ENCODE measurements around the gene NEU2. TPM values are rescaled to one million over a fixed set of nuclear protein-coding genes. Genes with fewer than 3 reads are reported as not detected.

NEU2 gene
- total RNA-seq, 4 donors from 2014 or later: not detected

DNA sequence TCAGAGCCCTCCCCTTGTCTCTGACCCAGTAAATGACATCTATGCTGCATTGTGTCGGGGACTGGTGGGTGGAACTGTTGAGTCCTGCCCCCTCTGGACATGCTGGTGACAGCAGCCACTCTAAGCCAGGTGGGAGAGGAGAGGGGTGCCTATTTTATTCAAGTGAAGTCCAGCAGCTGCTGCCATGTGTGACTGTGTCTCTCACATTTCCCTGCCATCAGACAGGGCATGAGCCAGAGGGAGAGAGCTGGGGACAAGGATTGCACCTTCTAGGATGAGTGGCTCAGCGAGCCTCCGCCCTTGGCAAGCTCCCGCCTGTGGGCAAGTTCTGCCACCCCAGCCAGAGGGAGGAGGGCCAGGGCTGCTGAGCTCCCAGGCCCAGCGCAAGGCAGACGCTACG, 33.1 kb upstream of the NEU2 start:
- intact Hi-C loops (cut with DNase I): no loop called here
- no peak for DNase-seq
- no peak for TF ChIP-seq CTCF (IDR thresholded peaks at IDR 0.05)
- TF ChIP-seq POLR2A (IDR thresholded peaks at IDR 0.05): no peak
- Histone ChIP-seq H3K4me3 (no peak overlapping the region), H3K36me3 (no peaks in the 10 kb centered on the region), H3K27ac (no peak overlapping the region), H3K9me3 (no peaks in the 10 kb centered on the region), H3K4me1 (no peaks in the 10 kb centered on the region), H3K27me3 (no peaks in the 10 kb centered on the region)
- 74 to 83% methylated on average over 4 to 7 of the region's 7 CpGs for WGBS, 2 donors

- WGBS, 2 donors: 91 to 94% methylated on average over 15 to 17 of the region's 20 CpGs
- Histone ChIP-seq H3K4me1 (no peaks in the 10 kb centered on the region), H3K9me3 (no peaks in the 10 kb centered on the region), H3K27me3 (no peaks in the 10 kb centered on the region), H3K36me3 (no peaks in the 10 kb centered on the region), H3K27ac (no peak overlapping the region), H3K4me3 (no peak overlapping the region)
- DNase-seq: no peak
- intact Hi-C loops (cut with DNase I): no loop called here
- TF ChIP-seq CTCF (IDR thresholded peaks at IDR 0.05) (no peak), POLR2A (IDR thresholded peaks at IDR 0.05) (no peak)
These were observed 31.4 kb upstream of the NEU2 start for GRCh38 chr2:233000886-233001750.

DNA sequence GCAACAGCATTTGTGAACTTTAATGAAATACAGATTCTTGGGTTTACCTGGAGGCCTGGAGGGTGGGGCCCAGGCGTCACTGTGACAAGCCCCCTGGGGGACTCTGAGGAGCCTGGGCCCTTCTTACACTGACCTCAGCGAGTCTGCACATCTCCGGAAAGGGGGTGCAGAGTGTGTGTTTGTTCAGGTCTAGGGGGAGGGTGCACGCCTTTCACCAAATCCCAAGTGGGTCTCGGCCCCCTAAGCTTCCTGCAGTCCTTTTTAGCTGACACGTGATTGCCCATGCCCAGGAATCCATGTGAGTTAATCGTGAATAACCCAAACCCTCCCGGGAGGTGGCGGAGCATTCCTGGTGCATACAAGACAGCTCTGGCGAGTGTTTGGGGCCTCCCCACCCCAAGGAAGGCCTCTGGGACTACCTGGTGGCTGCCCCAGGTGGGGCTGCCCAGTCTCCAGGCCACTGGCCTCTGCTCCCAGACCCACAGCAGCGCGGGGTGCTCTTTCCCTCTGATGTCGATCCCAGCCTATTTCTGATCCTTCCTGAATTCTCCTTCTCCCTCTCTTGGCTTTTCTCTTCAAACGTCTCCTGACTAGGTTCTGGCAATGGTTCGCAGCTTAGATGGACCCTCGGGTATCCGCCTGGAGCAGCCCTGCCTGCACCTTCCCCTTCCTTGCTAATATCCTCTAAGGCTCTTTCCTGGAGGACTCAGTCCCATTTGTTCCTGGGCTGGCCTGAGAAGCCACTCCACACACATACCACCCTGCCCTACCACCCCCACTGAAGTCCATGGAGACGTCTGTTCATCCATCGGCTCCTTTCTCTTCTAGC, 29.4 kb upstream of the NEU2 start:
- Histone ChIP-seq H3K27ac (no peak overlapping the region), H3K27me3 (no peaks in the 10 kb centered on the region), H3K4me1 (no peaks in the 10 kb centered on the region), H3K4me3 (no peak overlapping the region), H3K36me3 (no peaks in the 10 kb centered on the region), H3K9me3 (no peaks in the 10 kb centered on the region)
- no peak for DNase-seq
- intact Hi-C loops (cut with DNase I): no loop called here
- 78 to 88% methylated on average over 10 to 13 of the region's 19 CpGs for WGBS, 2 donors
- TF ChIP-seq CTCF (IDR thresholded peaks at IDR 0.05) (no peak), POLR2A (IDR thresholded peaks at IDR 0.05) (no peak)

DNA sequence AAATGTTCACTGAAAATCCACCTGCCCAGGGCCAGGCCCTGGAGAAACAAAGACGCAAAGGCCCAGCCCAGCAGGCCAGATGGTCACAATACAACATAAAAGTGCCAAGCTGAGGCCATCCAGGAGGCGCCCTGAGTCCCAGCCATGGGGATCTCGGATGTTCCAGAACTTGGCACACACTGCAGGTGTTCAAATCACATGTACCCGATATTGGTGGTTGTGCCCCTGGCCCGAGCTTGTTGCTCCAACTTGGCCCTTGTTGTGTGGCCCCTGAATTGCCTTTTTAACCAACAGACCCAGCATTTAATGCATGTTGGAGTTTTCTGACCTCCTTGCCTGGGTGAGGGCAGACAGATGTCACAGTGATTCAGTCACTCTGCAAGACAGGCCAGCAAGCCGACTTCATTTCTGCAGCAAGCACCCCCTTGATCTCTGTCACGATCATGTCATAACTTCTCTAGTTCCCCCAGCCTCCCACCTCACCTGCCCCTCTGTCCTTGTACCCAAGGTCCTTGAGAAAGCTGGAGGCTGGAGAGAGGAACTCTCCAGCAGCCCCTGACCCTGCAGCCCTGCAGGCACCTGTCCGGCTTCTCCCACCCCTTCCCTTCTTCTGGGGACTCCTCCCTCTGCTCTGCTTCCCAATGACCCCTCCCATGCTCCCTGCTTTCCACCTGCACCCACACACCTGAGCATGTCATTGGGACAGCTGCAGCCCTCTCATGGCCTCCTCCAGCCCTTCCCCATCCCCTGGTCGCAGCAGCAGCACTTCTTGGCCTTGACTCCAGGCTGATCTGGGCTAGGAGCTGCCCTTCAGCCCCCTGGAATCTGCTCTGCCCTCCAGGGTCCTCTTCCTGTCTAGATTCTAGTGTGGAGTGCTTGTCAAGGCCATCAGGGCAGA, 28.6 kb upstream of the NEU2 start:
- Histone ChIP-seq H3K9me3 (no peaks in the 10 kb centered on the region), H3K4me3 (no peak overlapping the region), H3K27me3 (no peaks in the 10 kb centered on the region), H3K36me3 (no peaks in the 10 kb centered on the region), H3K27ac (no peak overlapping the region), H3K4me1 (no peaks in the 10 kb centered on the region)
- DNase-seq: no peak
- 86 to 89% methylated on average over 6 to 9 of the region's 9 CpGs for WGBS, 2 donors
- TF ChIP-seq CTCF (IDR thresholded peaks at IDR 0.05) (no peak), POLR2A (IDR thresholded peaks at IDR 0.05) (no peak)
- intact Hi-C loops (cut with DNase I): no loop called here
